NCI-H460 (cell line): ENCODE measurements around the gene RELL2. TPM values are rescaled to one million over a fixed set of nuclear protein-coding genes. Genes with fewer than 3 reads are reported as not detected.
A peak's percentile ranks its signal among the peaks of the same experiment; 100 is the strongest.
"Not testable (repeated sequence)": the region's sequence is repeated elsewhere in the genome, so short reads cannot be mapped to it uniquely, and the experiment has no call there.

ENCODE experiments used
- DNase-seq: peaks from one replicate; pipeline ENCODE4 v3.0.0-alpha.2; 2016; ENCODE audit warnings: low read depth; ENCODE audit errors: extremely low read depth
- polyA plus RNA-seq: library from polyadenylated mRNA; depleted of rRNA; stranded (reverse); fragments of >200 nt; gene quantifications from 2 replicates; pipeline ENCODE4 v1.2.3, GENCODE V29; 2014; cell fraction: nucleus; rRNA removed
- total RNA-seq: library from RNA; depleted of rRNA; stranded (reverse); fragments of >200 nt; shearing (Covaris generic); gene quantifications from 2 replicates; pipeline ENCODE4 v1.2.3, GENCODE V29; 2014; rRNA removed

RELL2 gene
- total RNA-seq: 1.5 and 2.1 TPM in 2 replicates
- polyA plus RNA-seq: 19.3 and 27.8 TPM in 2 replicates

DNA sequence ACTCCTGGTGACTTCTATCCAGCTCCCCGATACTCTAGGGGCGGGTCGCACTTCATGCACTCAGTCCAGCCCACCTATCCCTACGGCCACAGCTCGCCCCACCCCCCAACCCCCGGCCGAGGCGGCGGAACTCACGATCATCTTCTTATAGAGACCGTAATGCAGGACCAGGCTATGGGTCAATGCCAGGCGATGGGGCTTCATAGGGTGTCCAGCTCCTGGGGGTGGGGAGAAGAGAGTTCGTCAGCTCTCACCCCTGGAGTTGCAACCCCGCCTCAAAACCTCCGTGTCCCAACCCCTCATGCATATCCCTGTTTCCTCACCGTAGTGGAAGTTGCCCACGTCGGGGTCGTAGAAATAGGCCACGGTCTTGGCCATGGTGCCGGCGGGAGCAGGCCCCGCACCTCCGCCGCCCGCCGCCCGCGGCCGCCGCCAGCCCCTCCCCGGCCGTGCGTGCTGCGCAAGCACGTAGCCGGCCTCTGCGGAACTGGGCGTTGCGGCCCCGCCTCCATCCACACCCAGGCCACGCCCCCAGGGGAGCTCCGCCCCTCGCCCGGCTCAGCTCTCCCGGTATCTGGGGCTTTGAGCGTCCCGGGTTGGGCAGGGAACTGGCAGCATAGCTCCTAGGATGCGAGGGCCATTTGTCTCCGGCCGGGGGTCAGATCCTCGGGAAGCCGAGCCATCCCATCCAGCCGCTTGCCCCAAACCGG is at the start of gene RELL2, which contains the start of gene HDAC3:
Gene RELL2 (plus strand): TSS at position 585 of the 710 bp plus-strand sequence. CDS start 1,229 bp downstream, outside the sequence.
Gene HDAC3 (minus strand): TSS at position 437 of the 710 bp plus-strand sequence. CDS start 59 bp downstream, at position 378.
- peak; percentile 89 for DNase-seq

DNA sequence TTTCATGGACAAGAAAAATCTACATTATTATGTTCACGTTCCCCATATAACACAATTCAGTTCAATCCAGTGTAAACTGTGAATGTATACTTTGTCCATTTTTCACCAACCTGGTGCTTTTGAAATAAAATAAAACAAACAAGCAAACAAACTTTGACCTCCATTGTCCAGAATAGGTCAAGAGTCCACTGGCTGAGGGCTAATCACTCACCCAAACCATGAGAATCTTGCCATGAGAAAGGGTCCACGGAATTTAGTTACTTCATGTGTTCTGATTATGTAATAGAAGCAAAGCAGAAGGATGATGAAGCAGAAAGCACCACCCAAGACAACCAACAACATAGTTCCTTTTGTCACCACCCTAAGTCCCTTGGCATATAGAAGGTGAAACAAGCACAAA is 46.7 kb upstream of the RELL2 start:
- DNase-seq: no peak

DNA sequence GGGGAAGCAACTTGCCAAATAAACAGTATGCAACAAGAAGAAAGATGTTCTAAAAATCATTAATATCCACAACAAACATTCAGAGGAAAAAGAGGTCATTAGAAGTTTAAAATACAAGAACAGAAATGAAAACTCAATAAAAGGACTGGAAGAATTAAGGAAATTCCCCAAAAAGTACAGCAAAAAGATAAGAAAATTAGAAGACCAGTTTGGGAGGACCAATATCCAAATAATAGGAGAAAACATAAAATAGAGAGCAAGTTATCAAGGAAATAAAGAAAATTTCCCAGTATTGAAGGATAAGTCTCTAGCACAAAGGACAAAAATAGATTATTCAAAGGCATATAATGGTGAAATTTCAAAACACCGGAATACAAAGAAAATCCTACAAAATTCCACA is 39.9 kb upstream of the RELL2 start:
- DNase-seq: no peak

DNA sequence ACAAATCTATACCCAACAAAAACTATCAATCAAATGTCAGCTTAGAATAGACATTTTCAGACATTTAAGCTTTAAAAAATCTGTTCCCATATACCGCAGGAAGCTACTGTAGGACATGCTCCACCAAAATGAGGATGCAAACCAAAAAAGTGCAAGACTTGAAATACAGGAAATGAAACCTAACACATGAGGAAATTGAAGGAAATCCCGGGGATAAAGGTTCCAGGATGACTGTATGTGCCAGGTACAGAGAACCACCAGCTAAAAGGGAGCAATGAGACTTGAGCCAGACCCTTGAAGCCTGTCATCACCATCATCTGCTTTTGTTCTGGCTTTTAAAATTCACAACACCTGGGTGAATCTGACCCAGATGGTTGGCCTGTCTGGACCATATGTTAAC is 39.4 kb upstream of the RELL2 start:
- DNase-seq: no peak

- DNase-seq: no peak
Measured at GRCh38 chr5:141597814-141598213, 39.0 kb upstream of the RELL2 start.

DNA sequence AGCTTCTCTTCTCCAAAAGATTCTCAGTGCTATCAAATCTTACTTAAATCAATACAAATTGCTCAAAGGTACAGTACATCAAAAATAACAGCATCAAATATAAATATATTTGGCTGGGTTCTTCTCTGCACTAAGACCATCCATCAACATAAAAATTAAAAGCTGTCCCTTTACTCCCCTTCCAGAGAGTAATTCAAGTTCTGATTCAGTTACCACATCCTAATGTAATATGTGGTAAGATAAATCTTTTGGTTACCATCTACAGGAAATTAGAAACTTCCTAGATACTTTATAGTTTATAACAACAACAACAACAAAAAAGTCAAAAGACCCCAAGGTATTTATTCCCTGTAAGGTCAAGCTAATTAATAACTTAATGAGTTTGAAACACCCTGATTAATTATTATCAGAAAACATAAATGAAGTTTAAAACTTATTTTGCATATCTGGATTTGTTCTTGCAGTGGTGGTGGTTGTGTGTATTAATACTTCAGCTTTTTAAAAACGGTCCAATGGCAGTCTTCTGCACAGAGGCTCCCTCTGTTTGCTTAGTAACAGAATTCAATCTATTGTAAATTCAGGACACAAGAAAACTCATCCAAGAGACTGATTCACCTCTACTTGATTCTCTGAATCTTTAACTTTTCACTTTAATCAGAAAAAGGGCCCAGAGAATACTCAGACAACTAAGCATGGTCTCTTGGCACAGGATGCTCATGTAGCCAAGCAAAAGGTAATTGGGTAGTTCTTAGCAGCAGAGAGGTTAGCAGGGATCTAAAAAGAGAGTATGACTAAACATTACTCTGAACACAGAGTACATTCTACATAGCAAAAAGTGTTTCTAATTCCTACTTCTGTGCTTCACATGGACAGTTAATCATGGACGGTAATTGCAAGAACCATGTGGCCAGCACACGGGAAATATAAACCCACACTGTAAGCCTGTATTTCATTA is 38.1 kb upstream of the RELL2 start:
- DNase-seq: no peak

DNA sequence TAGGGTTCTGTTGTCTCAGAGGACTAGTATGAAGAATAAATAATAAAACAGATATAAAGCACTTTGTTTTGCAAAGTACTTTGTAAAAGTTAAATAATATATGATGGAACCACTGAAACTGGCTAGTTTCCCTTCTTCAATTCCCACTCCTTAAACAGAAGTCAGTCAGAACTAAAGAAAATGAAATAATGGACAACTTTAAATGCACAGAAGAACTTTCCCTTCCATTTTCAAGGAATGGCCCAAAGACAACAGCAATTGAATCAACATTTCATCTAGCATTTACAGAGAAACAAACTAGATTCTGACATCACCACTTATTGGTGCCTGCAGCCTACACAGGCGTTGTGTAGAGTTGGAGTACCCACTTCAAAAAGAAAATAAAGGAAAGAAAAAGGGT is 34.2 kb upstream of the RELL2 start:
- DNase-seq: no peak

- DNase-seq: peak; percentile 83
Measured at GRCh38 chr5:141603923-141604717, 32.7 kb upstream of the RELL2 start.

- no peak for DNase-seq
Measured at GRCh38 chr5:141605523-141606277, 31.1 kb upstream of the RELL2 start.

DNA sequence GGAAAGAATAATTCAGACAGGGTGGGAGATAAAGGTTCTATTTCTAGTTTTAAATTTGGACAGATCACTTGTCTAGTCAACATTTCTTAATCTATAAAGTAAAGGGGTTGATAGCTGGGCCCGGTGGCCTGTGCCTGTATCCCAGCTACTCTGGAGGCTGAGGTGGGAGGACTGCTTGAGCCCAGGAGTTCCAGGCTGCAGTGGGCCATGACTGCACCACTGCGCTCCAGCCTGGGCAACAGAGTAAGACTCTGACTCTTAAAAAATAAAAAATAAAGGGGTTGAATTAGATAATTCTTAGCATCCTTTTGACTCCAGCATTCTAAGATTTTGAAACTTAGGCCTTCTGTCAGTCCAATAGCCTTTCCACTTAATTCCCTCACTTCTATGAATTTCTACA is 28.8 kb upstream of the RELL2 start:
- no peak for DNase-seq

DNA sequence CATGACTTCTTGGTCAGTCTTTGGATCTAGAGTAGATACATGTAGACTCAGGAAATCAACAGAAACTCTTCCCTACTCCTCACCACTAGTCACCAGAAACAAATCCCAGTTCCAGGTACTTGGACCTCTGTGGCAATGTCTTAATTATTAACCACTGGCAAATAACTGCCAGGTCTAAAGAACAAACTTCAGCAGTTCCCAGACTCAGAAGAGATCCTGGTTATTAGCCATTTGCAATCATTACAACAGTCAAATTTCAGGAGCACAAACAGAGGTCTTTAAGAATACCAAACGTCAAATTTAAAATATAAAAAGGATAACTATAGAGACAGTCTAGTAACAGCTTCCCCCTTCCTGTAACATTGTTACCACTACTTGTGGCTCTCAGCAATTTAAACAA is 28.2 kb upstream of the RELL2 start:
- DNase-seq: no peak

DNA sequence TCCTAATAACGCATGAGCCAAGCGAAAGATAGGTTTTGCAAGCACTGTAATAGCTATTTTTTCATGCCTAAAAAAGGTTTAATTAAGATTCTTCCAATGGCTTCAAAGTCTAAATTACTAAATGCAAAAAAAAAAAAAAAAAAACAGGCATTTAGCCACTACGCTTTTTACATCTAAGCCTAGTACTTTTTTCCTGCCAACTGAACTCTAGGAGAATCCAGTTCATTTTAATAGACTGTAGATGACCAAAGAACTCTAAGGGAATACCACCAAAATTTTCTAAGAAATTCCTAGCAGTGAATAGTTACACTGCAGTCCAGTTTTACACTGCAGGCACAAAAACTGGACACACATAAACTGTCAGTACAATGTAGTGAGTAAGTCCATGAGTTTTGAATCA is 27.8 kb upstream of the RELL2 start:
- no peak for DNase-seq

GRCh38 chr5:141609921-141610320 is 26.9 kb upstream of the RELL2 start:
- DNase-seq: not testable (repeated sequence)

GRCh38 chr5:141611289-141611688 is 25.5 kb upstream of the RELL2 start:
- DNase-seq: no peak

GRCh38 chr5:141613344-141613743 is 23.5 kb upstream of the RELL2 start:
- DNase-seq: no peak

GRCh38 chr5:141615991-141616720 is 20.6 kb upstream of the RELL2 start:
- no peak for DNase-seq

- DNase-seq: no peak
Measured at GRCh38 chr5:141617128-141617527, 19.7 kb upstream of the RELL2 start.

- no peak for DNase-seq
Measured at GRCh38 chr5:141617682-141618029, 19.1 kb upstream of the RELL2 start.

- no peak for DNase-seq
Measured at GRCh38 chr5:141618030-141618803, 18.6 kb upstream of the RELL2 start.
